HCT116 (cell line): Measurements from ENCODE around the gene SH2B2.

ENCODE experiments used
- CBX3 ChIP-seq: IDR thresholded peaks from 2 replicates; pipeline ENCODE4 v1.6.1; 2012; ENCODE audit warnings: low read depth
- CTCF ChIP-seq, 3 experiments: fragments of 200-600 bp in 1 of 3; sonication (generic) in 1 of 3; IDR thresholded peaks in 2 of 3; conservative IDR thresholded peaks in 1 of 3; 2 replicates each; pipeline ENCODE4 v1.5.1; 2012 to 2017; ENCODE audit warnings: low read depth in 2 of 3, low read length in 2 of 3, antibody characterized with exemption in 1 of 3, borderline replicate concordance in 1 of 3, control low read depth in 1 of 3, mild to moderate bottlenecking in 1 of 3, mixed read lengths in 1 of 3, mixed run types in 1 of 3, moderate library complexity in 1 of 3; ENCODE audit not compliant: insufficient read depth in 1 of 3
- EZH2phosphoT487 ChIP-seq: fragments of 200-600 bp; IDR thresholded peaks from 2 replicates; pipeline ENCODE4 v1.6.1; 2018; ENCODE audit warnings: antibody characterized with exemption, borderline replicate concordance
- MAX ChIP-seq: IDR thresholded peaks from 2 replicates; pipeline ENCODE4 v1.6.1; 2012
- POLR2A ChIP-seq: IDR thresholded peaks from 2 replicates; pipeline ENCODE4 v1.7.0; 2011; ENCODE audit warnings: borderline replicate concordance; ENCODE audit not compliant: insufficient read depth, insufficient read length; ENCODE audit errors: extremely low read depth
- POLR2AphosphoS5 ChIP-seq: IDR thresholded peaks from 2 replicates; pipeline ENCODE4 v1.6.1; 2011; ENCODE audit warnings: mild to moderate bottlenecking, low read depth, low read length, moderate library complexity
- RAD21 ChIP-seq: IDR thresholded peaks from 2 replicates; pipeline ENCODE4 v1.6.1; 2012; ENCODE audit warnings: low read depth, mild to moderate bottlenecking
- REST ChIP-seq: IDR thresholded peaks from 2 replicates; pipeline ENCODE4 v1.6.1; 2012; ENCODE audit warnings: low read depth
- SP1 ChIP-seq: IDR thresholded peaks from 2 replicates; pipeline ENCODE4 v1.6.1; 2012; ENCODE audit warnings: low read depth
- TCF7L2 ChIP-seq: IDR thresholded peaks from 2 replicates; pipeline ENCODE4 v1.7.0; 2011; ENCODE audit warnings: borderline replicate concordance, inconsistent platforms; ENCODE audit not compliant: insufficient read depth, insufficient read length; ENCODE audit errors: extremely low read depth

- TF ChIP-seq CBX3 (no peak), POLR2A (no peak), CTCF (IDR thresholded peaks at IDR 0.05 in 2 of 3, conservative IDR thresholded peaks at IDR 0.05 in 1 of 3; ENCODE audit: borderline replicate concordance in 1 of 3, insufficient read depth in 1 of 3, low read depth in 2 of 3, low read length in 2 of 3) (no peak), EZH2phosphoT487 (no peak), SP1 (no peak), MAX (no peak), RAD21 (no peak), POLR2AphosphoS5 (no peak), TCF7L2 (no peak), REST (no peak)
Measured at GRCh38 chr7:102264367-102264891, 22.2 kb upstream of the SH2B2 start.
